HG03039 (cell line): ENCODE measurements around the gene FAM184B.
"Not testable (repeated sequence)": the region's sequence is repeated elsewhere in the genome, so short reads cannot be mapped to it uniquely, and the experiment has no call there.

Experiments used
- ATAC-seq: cut with Tn5 transposase; IDR thresholded peaks from one replicate; pipeline ENCODE4 v1.9.1; 2021; ENCODE audit warnings: mild to moderate bottlenecking, moderate library complexity; ENCODE audit not compliant: unreplicated experiment

FAM184B gene

DNA sequence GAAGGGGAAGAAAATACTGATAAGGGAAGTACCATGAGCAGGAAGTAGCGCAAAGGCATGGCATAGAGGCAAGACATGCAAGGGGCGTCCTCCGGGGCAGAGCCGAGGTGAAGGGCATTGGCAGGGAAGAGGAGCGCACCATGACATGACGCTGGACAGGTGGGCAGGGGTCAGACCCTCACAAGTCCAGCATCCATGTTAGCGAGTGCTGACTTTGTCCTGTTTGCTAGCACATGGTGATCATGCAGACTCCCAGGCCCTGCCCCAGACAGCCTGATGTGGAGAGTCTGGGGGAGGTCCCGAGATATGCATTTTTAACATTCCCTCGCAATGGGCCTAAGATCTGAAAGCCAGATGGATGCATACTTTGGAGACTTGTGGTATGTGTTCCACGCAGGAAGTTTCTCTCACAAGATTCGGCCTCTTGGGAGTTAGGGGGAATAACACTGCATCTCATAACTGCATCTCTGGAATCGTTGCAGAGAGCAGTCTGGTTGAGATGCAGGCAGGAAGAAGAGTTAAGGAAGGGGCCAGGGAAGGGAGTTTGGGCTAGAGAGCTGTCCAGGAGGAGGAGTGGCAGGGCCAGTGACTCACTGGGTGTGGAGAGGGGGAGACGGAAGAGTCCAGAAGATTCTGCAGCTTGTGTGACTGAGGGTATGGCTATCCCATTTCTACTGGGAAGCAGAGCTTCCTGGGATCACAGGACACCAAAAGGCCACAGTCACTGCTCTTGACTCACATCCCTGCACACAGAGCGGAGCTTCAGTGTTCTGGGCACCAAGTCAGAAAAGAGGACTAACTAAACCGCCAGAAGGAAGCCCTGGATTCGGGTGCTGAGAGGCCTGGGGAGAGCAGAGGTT, 59.7 kb downstream of the FAM184B start:
- no peak for ATAC-seq

DNA sequence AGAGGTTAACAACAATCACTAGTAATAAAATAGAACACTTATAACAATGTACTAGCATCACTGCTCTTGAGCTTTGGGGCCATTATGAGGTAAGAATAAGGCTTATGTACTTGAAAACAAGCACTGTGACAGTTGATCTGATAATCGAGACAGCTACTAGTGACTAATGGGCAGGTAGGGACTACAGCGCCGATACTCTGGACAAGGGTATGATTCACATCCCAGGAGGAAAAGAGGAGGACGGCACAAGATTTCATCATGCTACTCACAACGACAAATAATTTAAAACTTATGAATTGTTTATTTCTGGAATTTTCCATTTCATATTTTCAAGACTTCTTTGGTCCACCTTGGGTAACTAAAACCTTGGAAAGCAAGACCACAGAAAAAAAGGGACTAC, 62.3 kb downstream of the FAM184B start:
- ATAC-seq: no peak

DNA sequence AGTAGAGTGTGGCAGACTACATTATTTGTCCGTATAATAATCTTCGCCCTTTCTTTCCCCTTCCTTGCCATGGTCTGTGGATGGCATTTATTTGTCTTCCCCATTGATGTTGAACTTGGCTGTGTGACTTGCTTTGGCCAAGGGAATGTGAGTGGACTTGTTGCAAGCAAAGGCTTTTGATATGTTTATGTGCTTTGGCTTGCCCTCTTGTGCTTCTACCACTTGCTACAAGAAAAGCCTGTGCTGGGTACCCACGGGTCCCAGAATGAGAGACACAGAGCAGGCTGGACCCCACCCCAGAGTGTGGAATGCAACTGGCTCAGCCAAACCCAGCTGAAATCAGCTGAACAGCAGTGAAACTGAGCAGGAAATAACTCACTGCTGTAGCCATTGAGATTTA, 63.0 kb downstream of the FAM184B start:
- no peak for ATAC-seq

DNA sequence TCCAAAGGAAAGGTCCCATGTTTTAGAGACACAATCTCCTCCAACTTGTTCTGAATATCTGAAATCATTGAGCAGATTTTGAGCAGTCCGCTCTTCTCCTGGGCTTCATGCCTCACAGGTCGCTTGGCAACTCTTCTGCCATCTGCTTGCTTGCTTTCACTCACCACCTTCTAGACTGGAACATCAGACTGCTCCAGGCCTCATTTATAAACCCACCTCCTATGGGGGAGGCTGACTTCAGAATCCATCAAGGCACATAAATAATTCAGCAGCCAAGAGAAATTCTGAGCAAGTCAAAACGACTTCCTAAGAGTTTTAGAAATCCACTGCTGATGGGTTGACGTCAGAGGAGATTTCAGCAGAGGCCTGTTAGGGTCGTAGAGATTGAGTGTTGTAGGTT, 64.1 kb downstream of the FAM184B start:
- no peak for ATAC-seq

DNA sequence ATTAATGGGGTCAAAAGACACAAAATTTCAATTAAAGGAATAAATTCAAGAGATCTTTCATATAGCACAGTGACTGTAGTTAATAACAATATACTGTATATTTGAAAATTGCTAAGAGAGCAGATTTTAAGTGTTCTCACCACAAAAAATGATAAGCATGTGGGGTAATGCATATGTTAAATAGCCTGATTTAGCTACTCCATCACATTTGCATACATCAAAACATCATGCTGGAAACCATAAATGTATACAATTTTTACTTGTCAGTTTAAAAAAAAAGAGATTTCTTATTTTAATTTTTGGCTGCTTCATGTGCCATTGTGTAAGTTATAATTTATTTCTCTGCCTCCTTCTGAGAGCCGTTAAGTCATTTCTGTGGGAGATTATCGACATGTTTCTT, 65.9 kb downstream of the FAM184B start:
- no peak for ATAC-seq

DNA sequence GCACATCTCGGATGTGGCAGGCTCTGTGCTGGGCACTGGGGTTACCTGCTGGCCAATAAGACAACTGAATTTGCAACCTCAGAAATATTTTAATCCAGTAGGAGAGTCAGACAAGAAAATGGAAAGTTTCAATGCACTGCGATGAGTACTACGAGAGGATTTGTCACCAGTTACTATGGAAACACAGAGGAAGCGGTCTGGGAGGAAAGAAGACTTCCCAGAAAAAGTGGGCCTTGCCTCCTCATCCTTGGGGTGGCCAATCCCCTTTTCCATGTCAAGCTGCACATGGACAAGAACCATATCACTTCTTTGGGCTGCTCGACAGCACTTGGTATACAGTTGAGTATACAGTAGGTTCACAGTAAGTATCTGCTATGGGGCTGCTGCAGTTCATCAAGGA, 67.6 kb downstream of the FAM184B start:
- ATAC-seq: no peak

DNA sequence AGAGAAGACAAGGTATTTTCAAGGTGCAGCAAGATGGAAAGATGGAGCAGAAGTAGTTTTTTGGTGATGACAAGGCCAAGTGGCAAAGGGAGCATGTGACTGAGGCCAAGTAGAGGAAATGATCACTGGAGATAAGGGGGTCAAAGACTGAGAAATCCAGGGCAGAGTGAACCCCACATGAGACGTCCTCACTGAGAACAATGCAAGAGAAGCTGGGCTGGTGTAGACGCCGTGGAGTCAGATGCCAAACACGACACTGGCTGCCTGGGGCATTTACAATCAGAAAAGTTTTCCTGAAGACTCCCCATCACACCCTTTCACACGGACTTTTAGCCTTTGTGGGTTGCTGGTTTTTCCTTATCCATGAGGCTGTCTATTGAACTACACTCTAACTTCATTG, 69.3 kb downstream of the FAM184B start:
- no peak for ATAC-seq

DNA sequence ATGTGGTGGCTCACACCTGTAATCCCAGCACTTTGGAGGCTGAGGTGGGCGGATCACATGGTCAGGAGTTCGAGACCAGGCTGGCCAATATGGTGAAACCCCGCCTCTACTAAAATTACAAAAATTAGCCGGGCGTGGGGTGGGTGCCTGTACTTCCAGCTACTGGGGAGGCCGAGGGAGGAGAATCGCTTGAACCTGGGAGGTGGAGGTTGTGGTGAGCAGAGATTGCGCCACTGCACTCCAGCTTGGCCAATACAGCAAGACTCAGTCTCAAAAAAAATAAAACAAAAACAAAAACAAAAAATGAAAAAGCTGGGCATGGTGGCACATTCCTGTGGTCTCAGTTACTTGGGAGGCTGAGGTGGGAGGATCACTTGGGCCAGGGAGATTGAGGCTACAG, 70.2 kb downstream of the FAM184B start:
- ATAC-seq: not testable (repeated sequence)

DNA sequence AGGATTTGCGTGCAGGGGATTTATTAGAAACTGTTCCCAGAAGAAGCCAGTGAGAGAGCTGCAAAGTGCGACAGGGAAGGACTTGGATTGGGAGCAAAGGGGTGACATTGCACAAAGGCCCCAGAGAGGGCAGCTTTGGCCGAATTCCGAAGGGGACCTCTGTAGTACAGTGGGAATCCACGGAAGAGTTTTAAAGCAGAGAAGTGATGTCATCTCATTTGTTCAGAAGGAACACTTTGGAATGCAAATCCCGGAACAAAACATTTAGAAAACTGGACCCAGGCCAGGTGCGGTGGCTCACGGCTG, 71.7 kb downstream of the FAM184B start:
- no peak for ATAC-seq

DNA sequence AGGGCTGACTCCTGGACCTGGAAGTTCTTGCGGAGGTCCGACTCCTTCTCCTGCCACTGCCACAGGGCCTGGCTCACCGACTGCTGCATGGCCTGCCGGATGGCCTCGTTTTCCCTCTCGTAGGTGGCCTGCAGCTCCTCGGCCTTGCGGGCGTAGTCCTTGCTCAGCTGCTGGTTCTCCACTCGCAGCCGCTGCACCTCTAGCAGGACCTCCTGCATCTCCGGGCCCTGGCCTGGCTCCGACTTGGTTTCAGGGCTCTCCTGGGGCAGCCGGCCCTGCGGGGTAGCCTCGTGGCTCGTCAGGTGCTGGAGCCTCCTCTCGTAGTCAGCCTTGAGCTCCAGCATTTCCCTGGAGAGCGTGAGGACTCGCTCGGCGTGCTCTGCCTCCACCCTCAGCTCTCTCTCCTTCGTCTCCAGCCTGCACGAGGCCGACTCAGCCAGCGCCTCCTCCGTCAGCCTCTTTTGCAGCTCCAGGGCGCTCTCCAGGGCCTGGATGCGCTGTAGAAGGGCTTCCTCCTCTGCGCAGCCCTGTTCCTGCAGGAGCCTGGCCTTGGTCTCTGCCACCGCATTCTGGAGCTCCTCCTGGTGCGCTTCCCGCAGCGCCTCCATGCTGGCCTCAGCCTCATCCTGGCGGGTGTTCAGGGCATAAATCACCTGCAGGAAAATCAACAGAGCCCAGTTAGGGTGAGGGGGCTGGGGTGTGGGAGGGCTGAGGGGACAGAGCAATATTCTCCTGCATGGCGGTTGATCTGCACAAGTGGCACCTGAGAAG, 72.2 kb downstream of the FAM184B start:
- no peak for ATAC-seq

DNA sequence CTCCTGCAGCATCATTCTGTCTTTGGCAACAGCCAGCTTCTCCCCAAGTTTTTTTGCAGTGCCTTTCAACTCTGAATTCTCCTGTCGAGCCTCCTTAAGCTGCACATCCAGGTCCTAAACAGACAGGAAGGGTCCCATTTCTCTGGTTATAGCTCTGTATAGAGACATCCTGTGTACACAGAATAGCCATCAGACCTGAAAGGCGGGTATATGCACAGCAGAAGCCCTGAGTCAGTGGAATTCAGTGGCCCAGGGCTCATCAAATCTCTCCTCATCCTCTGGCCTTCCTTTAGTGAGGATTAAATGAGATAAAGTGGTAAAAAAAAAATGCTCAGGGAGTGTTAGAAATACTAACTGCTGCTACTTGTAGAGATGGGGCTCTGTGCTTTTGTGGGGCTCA, 73.8 kb downstream of the FAM184B start:
- ATAC-seq: no peak

DNA sequence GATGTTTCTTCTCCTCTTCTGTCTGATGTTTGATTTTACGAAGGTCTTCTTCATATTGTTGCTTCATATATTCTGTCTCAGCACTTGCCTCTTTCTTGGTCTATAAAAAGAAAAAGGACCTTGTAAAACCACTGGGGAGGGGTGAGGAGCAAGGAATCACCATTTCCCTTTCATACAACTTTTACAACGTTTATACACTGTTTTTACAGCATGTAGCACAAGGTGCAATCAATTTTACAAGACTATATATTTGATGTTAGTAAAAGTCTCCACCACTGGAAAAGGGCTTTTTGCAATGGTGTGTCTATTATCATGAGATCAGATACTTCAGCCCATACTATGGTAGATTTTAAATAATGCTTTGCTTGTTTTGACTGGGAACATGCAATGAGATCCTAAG, 76.3 kb downstream of the FAM184B start:
- no peak for ATAC-seq

DNA sequence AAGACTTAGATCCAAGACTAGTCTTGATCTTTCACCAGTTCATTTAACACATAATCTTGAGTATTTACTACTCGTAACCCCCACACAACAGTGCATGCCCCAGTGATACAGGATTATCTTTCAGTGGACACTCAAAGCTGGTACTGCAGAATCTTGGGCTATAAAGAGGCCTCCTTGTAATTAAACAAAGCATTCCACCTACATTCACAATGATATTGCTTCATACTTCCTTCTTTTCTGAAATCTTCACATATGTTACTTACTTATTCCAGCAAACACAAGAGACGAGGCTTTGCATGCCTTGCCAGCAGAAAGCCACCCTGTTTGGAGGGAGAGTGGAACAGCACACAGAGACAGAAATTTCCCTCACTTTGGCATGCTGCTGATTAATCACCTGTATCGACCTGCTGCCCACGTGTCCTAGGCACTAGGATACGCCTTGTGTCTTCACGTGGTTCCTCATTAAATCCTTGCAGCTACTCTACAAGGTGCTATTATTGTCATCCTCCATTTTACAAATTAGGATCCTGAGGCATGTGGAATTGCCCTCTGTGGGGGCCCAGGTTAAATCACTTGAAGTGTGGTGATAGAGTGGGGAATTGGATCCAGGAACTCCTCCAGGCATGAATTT, 77.3 kb downstream of the FAM184B start:
- no peak for ATAC-seq

DNA sequence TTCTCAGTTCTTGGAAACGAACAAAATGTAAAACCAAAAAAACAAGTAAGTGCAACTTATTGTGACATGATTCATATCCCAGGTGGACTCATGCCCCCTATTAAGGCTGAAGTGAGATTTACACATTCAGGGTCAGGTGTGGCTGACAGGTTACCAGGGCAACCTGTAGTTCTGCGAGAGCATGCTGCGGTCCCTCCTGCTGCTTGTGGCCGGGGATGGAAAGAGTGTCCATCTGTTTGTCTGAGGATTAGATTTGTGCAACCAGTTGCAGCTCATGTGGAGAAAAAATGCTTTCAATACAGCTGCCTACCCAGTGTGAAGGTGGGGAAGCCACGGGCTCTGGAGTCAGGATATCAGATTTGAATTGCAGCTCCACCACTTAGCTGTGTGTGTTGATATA, 78.8 kb downstream of the FAM184B start:
- no peak for ATAC-seq

DNA sequence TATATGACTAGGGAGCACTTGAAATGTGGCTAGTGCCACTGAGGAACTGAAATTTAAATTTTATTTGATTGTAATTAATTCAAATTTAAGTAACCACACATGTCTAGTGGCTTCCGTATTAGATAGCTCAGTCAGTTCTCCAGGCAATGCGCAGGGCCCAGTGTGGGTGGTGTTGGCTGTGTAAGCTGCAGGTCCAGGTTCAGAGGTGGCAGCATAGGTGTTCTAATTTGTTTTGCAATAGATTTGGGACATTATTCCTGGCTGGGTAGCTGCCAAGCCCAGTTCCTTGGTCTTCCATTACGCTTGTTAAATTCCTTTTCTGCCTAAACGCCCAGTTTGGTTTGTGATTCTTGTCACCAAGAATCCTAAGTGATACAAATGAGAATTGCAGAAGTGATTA, 79.5 kb downstream of the FAM184B start:
- no peak for ATAC-seq

DNA sequence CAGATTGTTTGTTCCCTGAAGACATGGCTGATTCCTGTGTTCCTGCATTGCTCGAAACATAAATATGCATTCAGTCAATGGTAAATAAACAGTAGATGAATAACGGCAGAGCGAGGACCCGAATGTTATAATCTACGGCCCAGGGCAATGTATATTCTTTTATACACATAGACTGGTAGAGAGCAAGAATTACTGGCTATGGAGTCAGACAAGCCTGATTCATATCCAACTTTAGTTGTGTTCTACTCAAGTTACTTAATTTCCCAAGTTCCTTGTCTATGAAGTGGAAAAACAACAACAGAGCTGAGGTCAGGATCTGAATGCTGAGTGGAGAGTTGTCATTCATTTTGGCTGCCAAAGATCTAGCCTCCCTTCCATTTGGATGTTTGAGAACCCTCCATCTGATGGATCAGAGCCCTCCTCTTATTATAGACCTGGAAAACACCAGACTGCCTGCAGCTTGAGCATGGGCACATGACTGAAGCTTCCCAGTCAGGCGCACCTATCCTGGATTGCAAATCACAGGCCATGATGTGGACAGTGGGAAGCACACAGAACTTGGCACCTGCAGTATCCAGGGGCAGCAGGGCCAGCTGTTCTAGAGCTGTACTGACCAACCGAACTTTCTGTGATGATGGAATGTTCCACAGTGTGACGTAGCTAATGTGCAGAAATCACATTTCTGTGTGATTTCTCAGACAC, 80.1 kb downstream of the FAM184B start:
- ATAC-seq: no peak

DNA sequence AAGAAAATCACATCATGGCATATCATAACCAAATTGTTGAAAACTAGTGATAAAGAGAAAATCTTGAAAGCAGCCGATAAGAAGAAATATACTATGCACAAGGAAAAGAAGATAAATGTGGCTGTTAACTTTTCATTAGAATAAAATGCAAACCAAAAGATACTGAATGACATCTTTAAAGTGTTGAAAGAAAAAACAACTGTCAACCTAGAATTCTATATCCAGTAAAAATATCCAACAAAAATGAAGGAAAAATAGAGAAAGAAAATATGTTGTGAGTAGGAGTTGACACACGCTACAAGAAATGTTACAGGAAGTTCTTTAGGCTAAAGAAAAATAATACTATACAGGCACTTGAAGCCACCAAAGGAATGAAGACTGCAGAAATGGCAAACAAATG, 82.0 kb downstream of the FAM184B start:
- no peak for ATAC-seq

DNA sequence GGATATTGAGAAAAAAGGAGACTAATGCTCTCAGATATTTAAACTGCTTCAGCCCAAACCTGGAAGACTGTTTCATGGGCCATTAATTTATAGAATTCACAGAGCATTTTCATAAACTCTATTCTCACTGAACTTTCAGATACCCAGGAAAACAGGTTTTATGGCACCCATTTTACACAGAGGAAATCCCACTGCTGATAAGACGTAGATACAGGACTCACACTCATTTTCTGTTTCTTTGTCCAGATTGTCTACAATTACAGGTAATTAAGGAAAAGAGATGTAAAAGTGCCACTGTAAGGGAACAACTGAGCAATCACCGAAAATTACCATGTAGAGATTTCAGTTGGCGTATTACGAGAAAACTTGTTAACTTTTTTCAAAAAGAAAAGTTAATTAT, 83.3 kb downstream of the FAM184B start:
- no peak for ATAC-seq

DNA sequence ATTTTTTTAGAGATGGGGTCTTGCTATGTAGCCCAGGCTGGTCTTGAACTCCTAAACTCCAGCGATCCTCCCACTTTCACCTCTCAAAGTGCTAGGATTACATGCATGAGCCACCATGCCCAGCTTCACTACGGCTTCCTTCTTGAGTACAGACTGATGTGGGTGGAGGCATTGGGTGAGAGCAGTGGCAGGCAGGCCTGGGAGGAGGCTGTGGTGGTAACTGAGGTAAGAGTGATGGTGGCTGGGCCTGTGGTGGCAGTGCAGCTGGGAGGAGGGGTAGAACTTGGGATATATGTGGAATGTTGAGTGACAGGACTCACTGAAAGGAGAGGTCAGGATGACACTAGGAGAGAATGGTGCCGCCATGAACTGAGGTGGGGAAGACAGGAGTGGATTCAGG, 86.1 kb downstream of the FAM184B start:
- ATAC-seq: no peak

DNA sequence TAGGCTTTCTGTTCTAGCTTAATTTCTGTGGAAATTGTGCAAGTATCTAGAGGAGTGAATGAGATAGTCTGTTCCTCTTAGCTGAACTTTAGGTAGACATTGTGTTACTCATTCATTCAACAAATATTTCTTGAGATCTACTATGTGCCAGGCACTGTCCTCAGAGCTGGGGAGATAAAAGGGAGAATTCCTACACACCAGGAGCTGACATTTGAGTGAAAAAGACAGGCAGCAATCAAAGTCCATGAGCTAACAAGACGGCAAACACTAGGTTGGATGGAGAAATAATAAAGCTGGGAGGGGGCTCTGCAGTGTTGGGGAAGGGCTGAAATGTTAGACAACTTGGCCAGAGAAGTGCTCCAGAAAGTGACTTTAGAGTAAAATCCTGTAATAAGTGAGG, 86.9 kb downstream of the FAM184B start:
- no peak for ATAC-seq

DNA sequence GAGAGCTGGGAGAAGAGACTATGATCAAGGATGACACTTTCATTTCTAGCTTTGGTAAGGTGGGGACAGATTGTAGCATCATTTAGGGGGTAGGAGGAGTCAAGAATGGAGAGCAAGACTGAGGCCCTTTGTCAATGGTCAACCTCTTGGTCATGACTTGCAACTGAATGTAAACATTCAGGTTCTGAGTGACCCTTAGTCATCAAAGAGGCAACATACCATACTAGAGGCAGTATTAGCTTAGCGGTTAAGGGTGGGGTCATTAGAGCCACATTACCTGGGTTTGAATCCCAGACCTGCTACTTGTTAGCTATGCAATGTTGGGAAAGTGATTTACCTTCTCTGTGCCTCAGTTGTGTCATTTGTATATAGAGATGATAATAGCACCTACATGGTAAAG, 90.5 kb downstream of the FAM184B start:
- no peak for ATAC-seq

DNA sequence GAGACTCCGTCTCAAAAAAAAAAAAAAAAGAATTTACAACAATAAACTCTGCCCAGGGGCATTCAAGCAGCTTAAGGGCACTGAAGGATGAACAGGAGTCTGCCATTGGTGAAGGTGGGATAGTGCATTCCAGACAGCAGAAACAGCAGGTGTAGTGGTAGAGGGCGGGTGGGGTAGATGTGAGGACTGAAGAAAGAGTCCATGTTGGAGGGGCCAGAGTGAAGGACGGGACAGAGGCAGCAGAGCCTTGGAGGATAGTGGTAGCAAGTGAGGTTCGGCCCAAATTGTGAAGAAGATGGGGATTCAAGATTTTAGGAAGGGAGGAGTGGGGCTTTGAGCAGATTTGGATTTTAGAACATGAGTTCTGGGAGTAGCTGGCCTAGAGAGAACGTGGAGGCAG, 91.3 kb downstream of the FAM184B start:
- no peak for ATAC-seq
